Spleen (tissue), 11 donors: ENCODE measurements around the gene PGLYRP4. TPM values are rescaled to one million over a fixed set of nuclear protein-coding genes. Genes with fewer than 3 reads are reported as not detected.

Experiments
- DNase-seq: peaks from one replicate; pipeline ENCODE4 v3.0.0-alpha.2; 2020
- H3K27ac ChIP-seq, 8 donors: fragments of 200-600 bp; sonication (generic) in 7 of 8; 1 replicate in 4 of 8; 2 replicates in 4 of 8; pipeline versions ENCODE4 v1.5.0 to v1.8.0; 2016 to 2021; ENCODE audit warnings: inconsistent platforms in 4 of 8, mild to moderate bottlenecking in 4 of 8, moderate library complexity in 1 of 8
- H3K27me3 ChIP-seq, 7 donors: fragments of 200-600 bp; sonication (generic) in 6 of 7; replicated peaks in 1 of 7; 1 replicate in 4 of 7; 2 replicates in 3 of 7; pipeline versions ENCODE4 v1.5.0 to v1.8.0; 2016 to 2021; ENCODE audit warnings: inconsistent platforms in 3 of 7, mild to moderate bottlenecking in 1 of 7
- H3K36me3 ChIP-seq, 6 donors: fragments of 200-600 bp; sonication (generic) in 5 of 6; 1 replicate in 4 of 6; 2 replicates in 2 of 6; pipeline versions ENCODE4 v1.5.0 to v1.8.0; 2016 to 2021; ENCODE audit warnings: inconsistent platforms in 2 of 6
- H3K4me1 ChIP-seq, 6 donors: fragments of 200-600 bp; sonication (generic) in 5 of 6; 1 replicate in 3 of 6; 2 replicates in 3 of 6; pipeline versions ENCODE4 v1.5.0 to v1.8.0; 2016 to 2021; ENCODE audit warnings: inconsistent platforms in 3 of 6
- H3K4me3 ChIP-seq, 8 donors: fragments of 200-600 bp; sonication (generic) in 7 of 8; 1 replicate in 4 of 8; 2 replicates in 4 of 8; pipeline versions ENCODE4 v1.5.0 to v1.8.0; 2016 to 2021; ENCODE audit warnings: inconsistent platforms in 4 of 8, mild to moderate bottlenecking in 4 of 8, moderate library complexity in 2 of 8
- H3K9me3 ChIP-seq, 8 donors: fragments of 200-600 bp; sonication (generic) in 7 of 8; 1 replicate in 4 of 8; 2 replicates in 4 of 8; pipeline versions ENCODE4 v1.5.0 to v1.8.0; 2016 to 2021; ENCODE audit warnings: inconsistent platforms in 4 of 8
- CTCF ChIP-seq, 11 experiments: fragments of 200-600 bp in 7 of 11; fragments of 450-650 bp in 4 of 11; sonication (generic) in 4 of 11; IDR thresholded peaks in 8 of 11; conservative IDR thresholded peaks in 3 of 11; 1 replicate in 7 of 11; 2 replicates in 4 of 11; pipeline versions ENCODE4 v1.4.0 to v1.8.0; 2016 to 2021; ENCODE audit warnings: antibody characterized with exemption in 11 of 11, inconsistent platforms in 4 of 11, mild to moderate bottlenecking in 1 of 11
- POLR2A ChIP-seq, 3 donors: fragments of 450-650 bp; IDR thresholded peaks; one replicate each; pipeline ENCODE4 v1.5.1; 2017; ENCODE audit warnings: antibody characterized with exemption in 3 of 3, mild to moderate bottlenecking in 1 of 3
- POLR2AphosphoS5 ChIP-seq, 3 donors: sonication (generic); formaldehyde crosslinking; IDR thresholded peaks; one replicate each; pipeline ENCODE4 v1.5.1; 2017; ENCODE audit warnings: antibody characterized with exemption in 3 of 3
- WGBS, 5 donors: extraction: QIAGEN DNeasy Blood & Tissue Kit in 3 of 5; methylation state at CpG; one replicate each; pipeline versions ENCODE4 v1.1.5 to v1.1.7; 2013 to 2018; 5-methylcytosine and 5-hydroxymethylcytosine counted together
- intact Hi-C: fragments of 100-400 bp; cut with DNase I; formaldehyde crosslinking; loops from one replicate; pipeline ENCODE4 v1.15.0; 2023; ENCODE audit warnings: low total_unique reads
- polyA plus RNA-seq, 3 donors: library from polyadenylated mRNA; stranded (reverse); fragments of 200-250 nt; gene quantifications; one replicate each; pipeline ENCODE4 v1.2.1, GENCODE V29; 2013
- total RNA-seq, 7 donors: library from RNA; depleted of rRNA in 3 of 7; stranded (reverse); fragments of >200 nt in 3 of 7; fragmentation: NEBNext Ultra II Directional in 4 of 7; extraction: Animal tissue kit (Norgen Biotek cat#: 25700) in 4 of 7; gene quantifications; one replicate each; pipeline versions ENCODE4 v1.1.0 to v1.2.1, GENCODE V29; 2016 to 2021
- donor health status: healthy with polysubstance abuse.
- donor health status: DM: no; HTN: no; CAD: no; lungs with moderate emphysema.
- donor health status: DM: no; HTN: no; CAD: no.
- donor health status: Bipolar disorder and iron deficiency.
- donor health status: healthy.
- donor health status: DM: no; HTN: no; CAD: no.
- donor health status: DM: yes; HTN: yes; CAD: no.

PGLYRP4 gene
- total and polyA plus RNA-seq, 10 donors: 0.18 TPM; not detected in 9

DNA sequence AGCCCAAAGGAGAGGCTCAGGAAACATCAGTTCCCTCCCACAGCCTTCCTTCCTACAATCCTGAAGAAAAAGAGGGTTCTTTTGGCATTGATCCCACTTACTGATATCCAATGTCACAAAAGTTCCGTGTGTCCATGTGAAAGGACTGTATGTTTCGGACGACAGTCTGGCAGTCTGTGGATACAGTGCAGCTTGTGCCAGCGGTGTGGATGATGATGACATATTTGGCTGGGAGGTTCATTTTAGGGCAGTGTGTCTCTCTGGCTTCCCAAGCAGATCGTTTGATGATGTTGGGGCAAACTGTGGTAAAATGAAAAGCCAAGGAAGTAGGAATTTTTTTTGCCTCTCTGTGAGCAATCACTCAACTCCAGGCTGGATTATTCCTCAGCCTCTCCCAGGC lies 46.3 kb downstream of the PGLYRP4 start:
- Histone ChIP-seq H3K36me3 (no peaks in the 10 kb centered on the region), H3K27ac (no peak overlapping the region), H3K9me3 (no peaks in the 10 kb centered on the region), H3K4me3 (no peak overlapping the region), H3K27me3 (peaks cover 0 to 11% (median 0%) of the 10 kb centered on the region in 7 donors), H3K4me1 (no peaks in the 10 kb centered on the region)
- no peak for DNase-seq
- intact Hi-C loops: no loop called here
- TF ChIP-seq CTCF (IDR thresholded peaks at IDR 0.05 in 8 of 11, conservative IDR thresholded peaks at IDR 0.05 in 3 of 11) (no peak), POLR2A (IDR thresholded peaks at IDR 0.05) (no peak), POLR2AphosphoS5 (IDR thresholded peaks at IDR 0.05) (no peak)
- 73 to 87% (median 77%) methylated on average over 5 of the region's 5 CpGs for WGBS, 5 donors

DNA sequence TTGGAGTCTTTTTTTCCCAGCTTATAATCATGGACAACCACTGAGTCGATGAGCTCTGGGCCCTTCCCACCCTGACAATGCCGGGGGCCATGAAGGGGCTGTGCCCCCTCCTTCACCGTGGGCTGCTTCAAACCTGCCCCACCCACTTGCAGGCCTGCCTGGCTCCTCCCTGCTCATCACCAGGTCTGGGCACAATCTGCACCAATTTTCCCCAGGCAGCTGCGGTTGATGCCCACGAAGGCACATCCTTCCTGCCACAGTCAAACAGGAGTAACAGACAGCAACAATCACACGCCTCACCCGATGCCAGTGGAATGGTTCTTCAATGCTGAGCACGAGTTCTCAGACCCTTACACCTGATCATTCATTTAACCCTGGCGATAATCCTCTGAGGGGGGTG lies 54.8 kb downstream of the PGLYRP4 start:
- DNase-seq: no peak
- Histone ChIP-seq H3K4me1 (peaks cover 0 to 31% (median 4%) of the 10 kb centered on the region in 6 donors), H3K4me3 (no peak overlapping the region), H3K9me3 (no peaks in the 10 kb centered on the region), H3K27me3 (peaks cover 0 to 30% (median 0%) of the 10 kb centered on the region in 7 donors), H3K36me3 (no peaks in the 10 kb centered on the region), H3K27ac (no peak overlapping the region)
- TF ChIP-seq CTCF (IDR thresholded peaks at IDR 0.05 in 8 of 11, conservative IDR thresholded peaks at IDR 0.05 in 3 of 11): no peak
- TF ChIP-seq POLR2A (IDR thresholded peaks at IDR 0.05): no peak
- peak in 1 of 3 donors; percentile 31 for TF ChIP-seq POLR2AphosphoS5 (IDR thresholded peaks at IDR 0.05)
- intact Hi-C loops: no loop called here
- 29 to 57% (median 37%) methylated on average over 9 of the region's 9 CpGs for WGBS, 5 donors

DNA sequence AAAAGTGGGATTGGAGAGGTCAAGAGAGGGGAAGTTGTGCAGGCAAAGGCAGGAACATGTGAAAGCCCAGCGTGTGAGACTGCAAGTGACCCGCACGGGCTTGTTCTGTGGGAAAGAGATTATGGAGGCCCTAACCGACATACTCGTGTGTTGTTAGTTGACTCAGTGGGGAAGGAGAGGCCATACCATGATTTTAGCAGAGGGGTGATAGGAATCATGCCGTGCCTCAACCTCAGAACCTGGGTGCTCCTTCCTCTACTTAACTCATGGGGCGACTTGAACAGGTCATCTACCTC lies 55.2 kb downstream of the PGLYRP4 start:
- Histone ChIP-seq H3K4me3 (no peak overlapping the region), H3K9me3 (no peaks in the 10 kb centered on the region), H3K4me1 (peaks cover 0 to 31% (median 4%) of the 10 kb centered on the region in 6 donors), H3K27ac (no peak overlapping the region), H3K27me3 (peaks cover 0 to 34% (median 0%) of the 10 kb centered on the region in 7 donors), H3K36me3 (no peaks in the 10 kb centered on the region)
- no peak for DNase-seq
- WGBS, 5 donors: 62 to 78% (median 68%) methylated on average over 7 of the region's 7 CpGs
- TF ChIP-seq POLR2A (IDR thresholded peaks at IDR 0.05) (no peak), POLR2AphosphoS5 (IDR thresholded peaks at IDR 0.05) (no peak), CTCF (IDR thresholded peaks at IDR 0.05 in 8 of 11, conservative IDR thresholded peaks at IDR 0.05 in 3 of 11) (no peak)
- intact Hi-C loops: no loop called here

- 62 to 69% (median 65%) methylated on average over 25 of the region's 25 CpGs for WGBS, 5 donors
- Histone ChIP-seq H3K27me3 (peaks cover 0 to 39% (median 0%) of the 10 kb centered on the region in 7 donors), H3K9me3 (no peaks in the 10 kb centered on the region), H3K36me3 (no peaks in the 10 kb centered on the region), H3K4me3 (no peak overlapping the region), H3K27ac (no peak overlapping the region), H3K4me1 (peaks cover 0 to 31% (median 4%) of the 10 kb centered on the region in 6 donors)
- intact Hi-C loops: no loop called here
- no peak for TF ChIP-seq POLR2A (IDR thresholded peaks at IDR 0.05)
- TF ChIP-seq CTCF (IDR thresholded peaks at IDR 0.05 in 8 of 11, conservative IDR thresholded peaks at IDR 0.05 in 3 of 11): no peak
- no peak for TF ChIP-seq POLR2AphosphoS5 (IDR thresholded peaks at IDR 0.05)
- DNase-seq: no peak
Measured at GRCh38 chr1:153292740-153293479, 55.7 kb downstream of the PGLYRP4 start.
